ENCODE data around the gene CNTN4. TPM values are rescaled to one million over a fixed set of nuclear protein-coding genes. Genes with fewer than 3 reads are reported as not detected.

Gene CNTN4
- polyA plus RNA-seq, 3 donors from 2014 or later: not detected

DNA sequence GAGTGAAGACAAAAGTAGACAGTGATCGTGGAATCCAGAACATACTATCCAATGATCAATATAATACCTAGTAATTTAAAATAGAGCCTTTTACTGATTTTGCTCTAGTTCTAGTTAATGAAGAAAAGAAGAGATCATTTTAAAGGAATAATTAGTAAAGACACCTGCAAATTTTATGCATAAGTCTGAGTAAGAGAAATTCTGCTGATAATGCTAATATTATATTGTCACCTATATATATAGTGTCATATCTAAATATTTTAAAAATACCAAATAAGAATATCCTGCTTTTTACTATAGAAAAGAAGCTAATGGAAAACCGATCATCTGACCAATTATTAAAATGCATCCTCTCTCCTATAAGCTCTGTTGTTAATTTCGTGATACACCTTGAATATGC, 152.1 kb downstream of the CNTN4 start:
- Mint-ChIP-seq H3K4me1 (no peaks in the 10 kb centered on the region), H3K27ac (no peak overlapping the region), H3K4me3 (no peak overlapping the region), H3K36me3 (no peaks in the 10 kb centered on the region), H3K9me3 (peaks cover 15 to 26% (median 20%) of the 10 kb centered on the region in 6 donors), H3K27me3 (ENCODE audit: low read depth in 3 of 3) (no peaks in the 10 kb centered on the region)
- no peak for DNase-seq

DNA sequence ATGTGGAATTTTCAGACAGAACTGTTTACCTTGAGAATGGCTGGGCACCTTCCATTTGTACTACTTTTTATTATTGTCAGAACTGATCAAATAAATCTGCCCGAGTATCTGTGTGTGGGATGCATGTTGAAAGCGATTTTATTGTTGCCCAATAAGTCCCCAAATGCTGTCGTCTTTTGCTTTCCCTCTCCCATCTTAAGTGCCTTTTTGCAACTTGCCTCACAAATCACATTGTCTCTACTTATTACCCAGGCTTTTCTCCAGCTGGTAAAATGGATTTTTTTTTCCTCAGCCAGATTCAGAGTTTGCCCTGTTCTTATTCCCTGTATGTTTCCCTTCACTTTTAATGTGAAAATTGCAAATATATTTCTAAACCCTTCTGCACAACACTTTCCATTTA, 163.1 kb downstream of the CNTN4 start:
- Mint-ChIP-seq H3K4me3 (no peak overlapping the region), H3K9me3 (peaks cover 0 to 28% (median 7%) of the 10 kb centered on the region in 6 donors), H3K4me1 (no peaks in the 10 kb centered on the region), H3K27ac (no peak overlapping the region), H3K36me3 (no peaks in the 10 kb centered on the region), H3K27me3 (ENCODE audit: low read depth in 3 of 3) (peaks cover 0 to 2% (median 0%) of the 10 kb centered on the region in 3 donors)
- DNase-seq: no peak

DNA sequence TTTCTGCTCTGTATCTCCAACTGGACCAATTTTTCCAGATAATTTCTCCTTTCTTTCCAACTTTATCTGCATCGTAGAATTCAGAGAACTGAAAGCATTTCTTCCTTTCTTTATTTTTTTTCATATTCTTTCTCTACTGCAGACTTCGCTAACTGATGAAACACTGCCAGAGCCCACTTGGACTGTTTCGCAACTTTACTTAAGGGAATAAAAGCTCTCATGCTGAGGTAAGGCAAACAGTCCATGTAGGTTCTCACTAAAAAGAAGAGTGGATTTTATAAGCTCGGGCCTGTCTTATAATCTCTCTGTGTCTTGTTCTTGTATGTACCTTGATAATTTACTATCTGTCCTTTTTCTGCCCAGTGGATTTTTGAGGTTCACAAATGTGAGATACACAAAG, 163.5 kb downstream of the CNTN4 start:
- peaks cover 2 to 28% (median 7%) of the 10 kb centered on the region in 6 donors for H3K9me3 Mint-ChIP-seq
- no peaks in the 10 kb centered on the region for H3K36me3 Mint-ChIP-seq
- no peak overlapping the region for H3K27ac Mint-ChIP-seq
- peaks cover 0 to 2% (median 0%) of the 10 kb centered on the region in 3 donors for H3K27me3 Mint-ChIP-seq (ENCODE audit: low read depth in 3 of 3)
- H3K4me3 Mint-ChIP-seq: no peak overlapping the region
- no peaks in the 10 kb centered on the region for H3K4me1 Mint-ChIP-seq
- no peak for DNase-seq

DNA sequence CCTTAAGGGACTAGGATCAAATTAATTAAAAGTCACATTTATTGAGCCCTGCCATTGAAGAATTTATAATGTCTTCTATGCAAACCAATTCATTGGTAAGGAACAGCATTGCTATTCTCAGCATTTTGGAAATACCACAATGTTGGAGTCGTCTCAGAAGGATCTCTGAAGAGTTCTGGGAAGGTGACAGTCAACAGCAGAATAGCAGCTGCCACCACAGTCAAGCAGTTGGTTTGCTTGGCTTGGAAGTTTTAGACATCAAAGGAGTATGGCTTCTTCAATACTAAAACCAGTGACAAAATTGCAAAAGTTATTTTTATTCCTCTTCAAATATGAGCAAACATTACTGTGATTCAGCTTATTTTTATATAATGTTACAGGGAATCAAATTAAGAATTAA, 167.9 kb downstream of the CNTN4 start:
- DNase-seq: no peak

DNA sequence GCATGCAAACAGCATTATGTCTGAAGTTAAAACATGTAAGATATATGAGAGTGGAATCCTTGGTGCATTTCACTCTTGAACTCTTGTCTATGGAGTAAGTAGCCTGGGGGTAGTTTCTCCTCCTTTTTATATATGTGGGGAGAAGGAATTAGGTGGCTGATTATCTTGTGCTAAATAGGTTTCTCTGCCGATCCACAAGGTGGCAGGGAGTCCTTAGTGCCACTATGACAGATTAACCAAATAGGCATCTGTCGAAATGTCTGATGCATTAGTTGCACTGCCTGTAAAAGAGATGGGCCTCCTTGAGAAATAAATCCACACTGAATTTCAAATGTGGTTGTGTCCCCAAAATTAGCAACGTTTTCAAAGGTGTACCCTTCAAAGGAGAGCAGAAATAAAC, 170.1 kb downstream of the CNTN4 start:
- Mint-ChIP-seq H3K27me3 (ENCODE audit: low read depth in 3 of 3) (no peaks in the 10 kb centered on the region), H3K4me1 (no peaks in the 10 kb centered on the region), H3K9me3 (peaks cover 0 to 17% (median 4%) of the 10 kb centered on the region in 6 donors), H3K27ac (no peak overlapping the region), H3K36me3 (no peaks in the 10 kb centered on the region), H3K4me3 (no peak overlapping the region)
- no peak for DNase-seq

More for the DNA sequence above, 167.9 kb downstream of the CNTN4 start:
- peaks cover 0 to 2% (median 0%) of the 10 kb centered on the region in 3 donors for H3K27me3 Mint-ChIP-seq (ENCODE audit: low read depth in 3 of 3)
- H3K27ac Mint-ChIP-seq: no peak overlapping the region
- no peaks in the 10 kb centered on the region for H3K4me1 Mint-ChIP-seq
- H3K4me3 Mint-ChIP-seq: no peak overlapping the region
- H3K36me3 Mint-ChIP-seq: no peaks in the 10 kb centered on the region
- H3K9me3 Mint-ChIP-seq: peaks cover 2 to 27% (median 10%) of the 10 kb centered on the region in 6 donors

DNA sequence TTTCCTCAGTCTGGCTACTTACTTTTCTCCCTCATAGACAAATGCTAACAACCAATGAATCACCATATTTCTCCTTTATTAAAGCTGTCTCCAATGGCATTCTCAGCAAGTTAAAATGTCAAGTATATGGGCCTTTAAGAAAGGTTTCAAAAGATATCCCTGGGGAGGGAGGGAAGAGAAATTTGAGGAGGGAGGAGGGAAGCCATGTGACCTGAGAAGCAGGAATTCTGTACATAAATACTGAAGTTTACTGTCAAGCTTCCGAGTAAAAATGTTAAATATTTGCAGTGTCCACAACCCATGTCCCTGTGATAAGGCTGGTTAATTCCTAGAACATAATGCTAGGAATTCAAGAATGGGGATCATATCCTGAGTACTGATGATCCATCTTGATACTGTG, 175.9 kb downstream of the CNTN4 start:
- Mint-ChIP-seq H3K4me3 (no peak overlapping the region), H3K9me3 (peaks cover 4 to 22% (median 6%) of the 10 kb centered on the region in 6 donors)

DNA sequence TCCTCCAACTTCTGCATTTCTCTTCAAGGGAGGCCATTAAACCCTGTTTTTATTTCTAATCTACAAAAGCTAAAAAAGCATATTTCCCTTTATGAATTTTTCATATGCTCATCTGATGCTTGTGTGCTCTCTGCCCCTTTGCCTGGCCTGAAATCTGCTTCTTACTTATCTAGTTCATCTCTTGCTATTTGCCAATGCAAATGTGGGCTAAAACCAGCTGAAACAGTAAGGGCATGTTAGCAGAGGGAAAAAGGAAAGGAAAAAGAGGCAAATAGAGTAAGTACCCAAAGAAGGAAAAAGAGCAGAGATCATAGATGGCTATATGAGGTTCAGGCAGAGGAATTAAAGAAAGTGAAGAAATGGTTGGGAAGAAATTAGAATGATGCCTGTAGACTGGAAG, 185.2 kb downstream of the CNTN4 start:
- H3K27me3 Mint-ChIP-seq (ENCODE audit: low read depth in 3 of 3): no peaks in the 10 kb centered on the region
- no peak overlapping the region for H3K4me3 Mint-ChIP-seq
- no peak overlapping the region for H3K27ac Mint-ChIP-seq
- H3K4me1 Mint-ChIP-seq: no peaks in the 10 kb centered on the region
- no peak for DNase-seq
- H3K9me3 Mint-ChIP-seq: peaks cover 3 to 21% (median 8%) of the 10 kb centered on the region in 6 donors
- H3K36me3 Mint-ChIP-seq: no peaks in the 10 kb centered on the region

More for the DNA sequence above, 175.9 kb downstream of the CNTN4 start:
- H3K4me1 Mint-ChIP-seq: no peaks in the 10 kb centered on the region
- no peaks in the 10 kb centered on the region for H3K36me3 Mint-ChIP-seq
- DNase-seq: no peak
- peaks cover 0 to 1% (median 0%) of the 10 kb centered on the region in 3 donors for H3K27me3 Mint-ChIP-seq (ENCODE audit: low read depth in 3 of 3)
- no peak overlapping the region for H3K27ac Mint-ChIP-seq

DNA sequence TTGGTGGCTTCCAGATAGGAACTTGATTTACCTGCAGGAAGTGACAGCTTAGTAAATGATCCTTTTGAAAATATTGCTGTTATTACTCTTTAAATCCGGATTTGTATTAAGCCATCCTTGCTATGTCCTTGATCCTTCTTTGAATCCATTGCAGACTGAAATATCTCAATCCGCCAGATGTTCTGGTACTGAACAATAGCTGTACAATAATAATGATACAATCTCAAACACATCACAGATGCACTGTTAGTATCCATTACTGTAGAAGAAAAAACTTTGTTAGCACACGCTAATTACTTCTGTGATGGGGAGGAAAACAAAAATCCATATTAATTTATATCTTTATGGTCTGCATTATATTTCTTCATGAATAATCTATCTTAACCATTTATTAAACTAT, 202.3 kb downstream of the CNTN4 start:
- Mint-ChIP-seq H3K4me3 (no peak overlapping the region), H3K4me1 (no peaks in the 10 kb centered on the region), H3K27ac (no peak overlapping the region), H3K36me3 (peaks cover 0 to 3% (median 0%) of the 10 kb centered on the region in 3 donors), H3K9me3 (peaks cover 7 to 24% (median 17%) of the 10 kb centered on the region in 6 donors), H3K27me3 (ENCODE audit: low read depth in 3 of 3) (no peaks in the 10 kb centered on the region)
- DNase-seq: no peak

DNA sequence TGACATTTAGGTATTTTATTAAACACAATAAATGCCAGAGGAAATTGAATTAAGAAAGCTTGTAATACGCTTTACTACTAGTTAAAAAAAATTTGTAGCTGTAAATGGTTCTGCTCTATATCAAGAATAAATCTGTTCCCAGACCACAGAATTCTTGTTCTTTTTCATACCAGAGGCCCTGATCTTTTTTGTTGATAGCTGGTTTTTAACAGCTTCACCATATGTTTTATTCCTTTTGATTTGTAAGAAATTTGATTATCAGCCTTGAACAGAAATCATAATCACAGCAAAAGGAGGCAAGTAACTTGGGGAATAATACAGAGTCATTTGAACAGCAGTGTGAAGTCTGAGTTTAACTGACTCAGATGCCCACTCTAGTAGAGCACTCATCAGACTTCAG, 202.7 kb downstream of the CNTN4 start:
- Mint-ChIP-seq H3K4me1 (no peaks in the 10 kb centered on the region), H3K27me3 (ENCODE audit: low read depth in 3 of 3) (no peaks in the 10 kb centered on the region), H3K4me3 (no peak overlapping the region), H3K36me3 (peaks cover 0 to 3% (median 0%) of the 10 kb centered on the region in 3 donors), H3K27ac (no peak overlapping the region), H3K9me3 (peaks cover 6 to 21% (median 15%) of the 10 kb centered on the region in 6 donors)
- DNase-seq: no peak

DNA sequence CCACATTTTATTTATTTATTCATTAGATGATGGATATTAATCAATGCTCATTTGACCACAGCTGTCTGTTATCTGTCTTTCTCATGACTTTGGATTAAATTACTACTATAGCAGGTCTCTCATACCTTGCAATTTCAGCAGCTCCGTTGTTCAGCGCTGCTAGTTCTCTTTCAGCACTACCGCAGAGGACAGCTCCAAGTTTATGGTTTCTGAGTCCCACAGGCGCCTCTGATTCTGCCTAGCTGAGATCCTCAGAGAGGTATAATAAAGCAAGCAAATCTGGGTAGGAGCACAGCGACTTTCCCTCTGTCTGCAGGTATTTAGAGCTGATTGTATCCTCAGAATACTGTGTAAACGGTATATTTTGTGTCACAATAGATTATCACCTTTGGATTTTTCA, 204.9 kb downstream of the CNTN4 start:
- Mint-ChIP-seq H3K4me3 (no peak overlapping the region), H3K27me3 (ENCODE audit: low read depth in 3 of 3) (no peaks in the 10 kb centered on the region), H3K9me3 (peaks cover 5 to 17% (median 9%) of the 10 kb centered on the region in 6 donors), H3K4me1 (no peaks in the 10 kb centered on the region), H3K27ac (no peak overlapping the region), H3K36me3 (peaks cover 0 to 3% (median 0%) of the 10 kb centered on the region in 3 donors)
- no peak for DNase-seq

DNA sequence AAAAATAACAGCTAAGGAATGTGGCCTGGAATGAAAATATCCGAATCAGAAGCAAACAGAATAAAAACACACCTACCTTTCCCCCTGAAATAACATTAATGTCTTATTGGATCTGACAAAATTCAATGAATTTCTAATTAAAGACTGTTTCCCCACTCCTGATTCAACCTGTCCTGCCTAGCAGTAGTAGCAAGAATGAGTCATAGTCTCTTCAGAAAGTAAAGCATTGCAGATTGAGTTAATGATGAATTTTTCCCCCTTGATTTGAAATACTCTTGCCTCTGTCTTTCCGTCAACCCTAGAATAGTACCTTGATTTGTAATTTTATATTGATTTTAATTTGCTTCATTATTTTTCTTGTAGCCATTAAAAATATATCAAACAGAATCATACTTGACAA, 212.4 kb downstream of the CNTN4 start:
- no peaks in the 10 kb centered on the region for H3K36me3 Mint-ChIP-seq
- no peak for DNase-seq
- H3K27me3 Mint-ChIP-seq (ENCODE audit: low read depth in 3 of 3): no peaks in the 10 kb centered on the region
- H3K9me3 Mint-ChIP-seq: peaks cover 3 to 21% (median 11%) of the 10 kb centered on the region in 6 donors
- H3K27ac Mint-ChIP-seq: no peak overlapping the region
- H3K4me1 Mint-ChIP-seq: no peaks in the 10 kb centered on the region
- H3K4me3 Mint-ChIP-seq: no peak overlapping the region

DNA sequence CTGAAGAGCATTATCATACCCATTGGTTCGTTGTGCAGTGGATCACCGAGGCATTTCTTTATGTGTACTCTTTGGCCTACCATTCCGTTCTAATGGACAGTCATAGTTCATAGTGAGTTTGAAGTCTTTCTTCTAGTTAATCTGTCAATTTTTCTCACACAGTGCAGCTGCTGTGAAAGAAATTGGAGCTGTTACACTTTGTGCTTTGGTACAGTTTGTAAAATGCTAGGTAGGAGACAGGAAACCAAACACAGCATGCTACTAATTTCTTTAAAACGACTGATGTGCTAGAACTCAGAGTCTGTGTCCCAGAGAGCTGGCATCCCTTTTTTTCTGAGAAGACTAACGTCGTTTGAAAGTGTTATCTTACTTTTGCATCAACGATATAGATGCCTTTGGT, 218.9 kb downstream of the CNTN4 start:
- Mint-ChIP-seq H3K9me3 (peaks cover 0 to 14% (median 4%) of the 10 kb centered on the region in 6 donors), H3K36me3 (no peaks in the 10 kb centered on the region), H3K4me1 (no peaks in the 10 kb centered on the region), H3K27me3 (ENCODE audit: low read depth in 3 of 3) (peaks cover 0 to 2% (median 0%) of the 10 kb centered on the region in 3 donors), H3K4me3 (no peak overlapping the region), H3K27ac (no peak overlapping the region)
- DNase-seq: no peak

DNA sequence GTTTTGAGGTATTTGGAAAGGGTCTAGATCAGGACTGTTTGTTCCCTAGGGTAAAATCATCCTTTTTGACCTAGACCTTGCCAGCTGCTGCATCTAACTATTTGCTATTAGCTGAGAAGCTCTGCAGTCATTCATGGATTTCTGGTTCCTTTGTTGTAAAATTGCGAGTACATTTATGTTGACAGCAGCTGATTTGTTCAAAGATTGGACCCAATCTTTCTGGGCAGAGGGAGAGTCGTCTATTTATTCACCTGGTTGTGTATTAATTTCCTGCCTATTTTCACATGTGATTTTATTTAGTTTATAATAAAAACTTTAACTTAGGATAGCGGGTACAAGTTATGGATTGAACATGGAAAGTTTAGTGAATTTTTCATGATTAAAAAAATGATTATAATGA, 236.3 kb downstream of the CNTN4 start:
- Mint-ChIP-seq H3K27ac (no peak overlapping the region), H3K27me3 (ENCODE audit: low read depth in 3 of 3) (no peaks in the 10 kb centered on the region), H3K36me3 (no peaks in the 10 kb centered on the region), H3K9me3 (peaks cover 0 to 9% (median 1%) of the 10 kb centered on the region in 6 donors), H3K4me1 (no peaks in the 10 kb centered on the region), H3K4me3 (no peak overlapping the region)
- no peak for DNase-seq

DNA sequence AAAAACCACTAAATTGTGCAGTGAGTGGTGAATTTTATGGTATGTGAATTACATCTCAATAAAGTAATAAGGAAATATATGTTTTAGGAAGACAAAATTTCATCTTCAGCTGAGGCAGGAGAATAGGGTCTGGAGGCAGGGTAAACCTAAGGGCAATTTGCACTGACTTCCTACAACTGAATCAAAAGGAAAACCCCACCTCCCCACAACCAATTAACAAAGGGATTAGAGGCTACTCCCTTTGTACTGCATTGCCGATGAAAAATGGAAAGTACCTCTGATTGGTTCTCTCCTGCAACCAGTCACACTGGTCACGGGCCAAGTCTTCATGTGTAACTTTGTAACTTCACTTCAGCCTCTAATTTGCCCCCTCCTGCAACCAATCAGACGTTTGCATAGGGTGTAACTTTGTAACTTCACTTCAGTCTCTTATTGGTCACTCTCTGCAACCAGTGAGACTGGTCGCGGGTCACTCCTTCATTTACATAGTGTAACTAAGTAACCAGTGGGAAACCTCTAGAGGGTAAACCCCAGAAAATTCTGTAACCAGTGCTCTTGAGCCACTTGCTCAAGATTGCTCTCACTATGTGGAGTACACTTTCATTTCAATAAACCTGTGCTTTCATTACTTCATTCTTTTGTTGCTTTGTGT, 244.5 kb downstream of the CNTN4 start:
- DNase-seq: no peak
- Mint-ChIP-seq H3K4me3 (no peak overlapping the region), H3K9me3 (peaks cover 3 to 9% (median 5%) of the 10 kb centered on the region in 6 donors), H3K27ac (no peak overlapping the region), H3K36me3 (no peaks in the 10 kb centered on the region), H3K27me3 (ENCODE audit: low read depth in 3 of 3) (peaks cover 0 to 2% (median 0%) of the 10 kb centered on the region in 3 donors), H3K4me1 (no peaks in the 10 kb centered on the region)
